Glutamatergic neuron (in vitro differentiated cells): ENCODE data around the gene ADAT1. TPM values are rescaled to one million over a fixed set of nuclear protein-coding genes. Genes with fewer than 3 reads are reported as not detected.

Experiments
- DNase-seq: peaks from one replicate; pipeline ENCODE4 v3.0.0; 2022
- H3K27ac Mint-ChIP-seq: one replicate; pipeline ENCODE4 v1.8.0; 2020; ENCODE audit warnings: mild to moderate bottlenecking, mixed read lengths, inconsistent platforms; ENCODE audit not compliant: unreplicated experiment
- H3K27me3 Mint-ChIP-seq: one replicate; pipeline ENCODE4 v1.8.0; 2020; ENCODE audit warnings: mild to moderate bottlenecking, moderate library complexity, mixed read lengths, inconsistent platforms; ENCODE audit not compliant: unreplicated experiment
- H3K36me3 Mint-ChIP-seq: one replicate; pipeline ENCODE4 v1.8.0; 2020; ENCODE audit warnings: mild to moderate bottlenecking, mixed read lengths, inconsistent platforms; ENCODE audit not compliant: unreplicated experiment
- H3K4me1 Mint-ChIP-seq: one replicate; pipeline ENCODE4 v1.8.0; 2020; ENCODE audit warnings: mild to moderate bottlenecking, low read depth, mixed read lengths, inconsistent platforms; ENCODE audit not compliant: unreplicated experiment
- H3K4me3 Mint-ChIP-seq: one replicate; pipeline ENCODE4 v1.8.0; 2020; ENCODE audit warnings: mild to moderate bottlenecking, mixed read lengths, inconsistent platforms; ENCODE audit not compliant: unreplicated experiment
- H3K9me3 Mint-ChIP-seq: one replicate; pipeline ENCODE4 v1.8.0; 2020; ENCODE audit warnings: mild to moderate bottlenecking, moderate library complexity, mixed read lengths, inconsistent platforms; ENCODE audit not compliant: unreplicated experiment
- CTCF ChIP-seq: fragments of 200-600 bp; sonication (generic); IDR thresholded peaks from one replicate; pipeline ENCODE4 v1.5.0; 2021; ENCODE audit not compliant: partially characterized antibody, unreplicated experiment
- long read RNA-seq: library from polyadenylated mRNA; unstranded; transcript quantifications from one replicate; pipeline ENCODE4 v2.0.0, GENCODE V29; 2020; ENCODE audit not compliant: unreplicated experiment
- total RNA-seq: library from RNA; stranded (reverse); fragmentation: NEBNext Ultra II Directional; extraction: Animal tissue kit (Norgen Biotek cat#: 25700); gene quantifications from one replicate; pipeline ENCODE4 v1.2.1, GENCODE V29; 2021; ENCODE audit not compliant: unreplicated experiment

The ADAT1 gene
- 80.1 TPM for total RNA-seq
- long read RNA-seq, transcript ADAT1-201 (11 exons, 1,869 nt): major isoform, 5 of 12 reads
- long read RNA-seq, partial matches to known transcripts: 5 of 12 reads
- long read RNA-seq, other reads (novel, unspliced or antisense): 1 of 12 reads

GRCh38 chr16:75622761-75623605 is at the start of gene ADAT1:
Gene ADAT1, minus strand, starts transcription at chr16:75623281. Its CDS starts 2,482 bp downstream, at chr16:75620799.
- H3K4me3 Mint-ChIP-seq: peak within 1 kb of the TSS; percentile 95
- no peaks in the 10 kb centered on the region for H3K36me3 Mint-ChIP-seq
- H3K4me1 Mint-ChIP-seq: peaks cover 10% of the 10 kb centered on the region

GRCh38 chr16:75667503-75667902 is 44.4 kb upstream of the ADAT1 start:
- H3K27ac Mint-ChIP-seq: no peak overlapping the region
- H3K27me3 Mint-ChIP-seq: no peaks in the 10 kb centered on the region
- no peaks in the 10 kb centered on the region for H3K4me1 Mint-ChIP-seq
- H3K9me3 Mint-ChIP-seq: peaks cover 3% of the 10 kb centered on the region
- H3K4me3 Mint-ChIP-seq: no peak overlapping the region
- no peak for DNase-seq
- TF ChIP-seq CTCF: no peak
- no peaks in the 10 kb centered on the region for H3K36me3 Mint-ChIP-seq

More at GRCh38 chr16:75622761-75623605, at the start of gene ADAT1:
- peak; percentile 98 for DNase-seq
- Mint-ChIP-seq H3K27ac (peak within 1 kb of the TSS; percentile 97), H3K27me3 (peaks cover 4% of the 10 kb centered on the region), H3K9me3 (peaks cover 3% of the 10 kb centered on the region)
- TF ChIP-seq CTCF: no peak

- no peaks in the 10 kb centered on the region for H3K27me3 Mint-ChIP-seq
- TF ChIP-seq CTCF: no peak
- no peak for DNase-seq
- no peak overlapping the region for H3K4me3 Mint-ChIP-seq
- no peaks in the 10 kb centered on the region for H3K4me1 Mint-ChIP-seq
- peaks cover 2% of the 10 kb centered on the region for H3K9me3 Mint-ChIP-seq
- peaks cover 6% of the 10 kb centered on the region for H3K36me3 Mint-ChIP-seq
- H3K27ac Mint-ChIP-seq: no peak overlapping the region
Measured at GRCh38 chr16:75660726-75661302, 37.7 kb upstream of the ADAT1 start.

GRCh38 chr16:75660321-75660720 is 37.2 kb upstream of the ADAT1 start:
- no peak for TF ChIP-seq CTCF
- no peak for DNase-seq

GRCh38 chr16:75658175-75658574 is 35.1 kb upstream of the ADAT1 start:
- Mint-ChIP-seq H3K27me3 (no peaks in the 10 kb centered on the region), H3K4me1 (peaks cover 5% of the 10 kb centered on the region), H3K36me3 (peaks cover 8% of the 10 kb centered on the region), H3K27ac (no peak overlapping the region), H3K4me3 (no peak overlapping the region), H3K9me3 (peaks cover 2% of the 10 kb centered on the region)
- TF ChIP-seq CTCF: no peak
- no peak for DNase-seq

More at GRCh38 chr16:75660321-75660720, 37.2 kb upstream of the ADAT1 start:
- H3K4me1 Mint-ChIP-seq: no peaks in the 10 kb centered on the region
- H3K27me3 Mint-ChIP-seq: no peaks in the 10 kb centered on the region
- peaks cover 8% of the 10 kb centered on the region for H3K36me3 Mint-ChIP-seq
- H3K27ac Mint-ChIP-seq: no peak overlapping the region
- no peak overlapping the region for H3K4me3 Mint-ChIP-seq
- peaks cover 2% of the 10 kb centered on the region for H3K9me3 Mint-ChIP-seq
